PC-9 (cell line): Measurements from ENCODE around the gene TOX4.

Experiments
- CTCF ChIP-seq: fragments of 200-600 bp; sonication (generic); conservative IDR thresholded peaks from 2 replicates; pipeline ENCODE4 v1.6.1; 2017; ENCODE audit warnings: mixed run types, antibody characterized with exemption, mild to moderate bottlenecking, moderate library complexity
- EZH2 ChIP-seq: fragments of 200-600 bp; sonication (generic); IDR thresholded peaks from 2 replicates; pipeline ENCODE4 v1.8.0; 2017; ENCODE audit warnings: antibody characterized with exemption, low read depth

GRCh38 chr14:21467616-21468015, 9.4 kb upstream of the TOX4 start:
- TF ChIP-seq CTCF (no peak), EZH2 (no peak)
